ENCODE results near the gene TMPRSS12. TPM values are rescaled to one million over a fixed set of nuclear protein-coding genes. Genes with fewer than 3 reads are reported as not detected.
"Not testable (repeated sequence)": the region's sequence is repeated elsewhere in the genome, so short reads cannot be mapped to it uniquely, and the experiment has no call there.

The TMPRSS12 gene
- total and polyA plus RNA-seq, 2 donors (not counting 1 experiment from before 2014, with no cell fraction given) = not detected

GRCh38 chr12:50929831-50930230 is 87.1 kb downstream of the TMPRSS12 start:
- DNase-seq (ENCODE audit: low read depth in 2 of 2) = no peak
- H4K20me1 ChIP-seq (ENCODE audit: control insufficient read depth, extremely low read depth, insufficient read depth, low read length) = no peaks in the 10 kb centered on the region
- H2AFZ ChIP-seq (ENCODE audit: low read length) = no peak overlapping the region
- no peak overlapping the region for H3K4me3 ChIP-seq (replicated peaks in 1 of 4; ENCODE audit: control extremely low read depth in 1 of 4, insufficient read depth in 1 of 4, low read depth in 3 of 4, low read length in 4 of 4)
- H3K27me3 ChIP-seq (ENCODE audit: control insufficient read depth, insufficient read depth, low read length) = no peaks in the 10 kb centered on the region
- TF ChIP-seq EZH2 (IDR thresholded peaks at IDR 0.05; ENCODE audit: low read length, missing control alignments) = no peak
- TF ChIP-seq, protein P1, sequence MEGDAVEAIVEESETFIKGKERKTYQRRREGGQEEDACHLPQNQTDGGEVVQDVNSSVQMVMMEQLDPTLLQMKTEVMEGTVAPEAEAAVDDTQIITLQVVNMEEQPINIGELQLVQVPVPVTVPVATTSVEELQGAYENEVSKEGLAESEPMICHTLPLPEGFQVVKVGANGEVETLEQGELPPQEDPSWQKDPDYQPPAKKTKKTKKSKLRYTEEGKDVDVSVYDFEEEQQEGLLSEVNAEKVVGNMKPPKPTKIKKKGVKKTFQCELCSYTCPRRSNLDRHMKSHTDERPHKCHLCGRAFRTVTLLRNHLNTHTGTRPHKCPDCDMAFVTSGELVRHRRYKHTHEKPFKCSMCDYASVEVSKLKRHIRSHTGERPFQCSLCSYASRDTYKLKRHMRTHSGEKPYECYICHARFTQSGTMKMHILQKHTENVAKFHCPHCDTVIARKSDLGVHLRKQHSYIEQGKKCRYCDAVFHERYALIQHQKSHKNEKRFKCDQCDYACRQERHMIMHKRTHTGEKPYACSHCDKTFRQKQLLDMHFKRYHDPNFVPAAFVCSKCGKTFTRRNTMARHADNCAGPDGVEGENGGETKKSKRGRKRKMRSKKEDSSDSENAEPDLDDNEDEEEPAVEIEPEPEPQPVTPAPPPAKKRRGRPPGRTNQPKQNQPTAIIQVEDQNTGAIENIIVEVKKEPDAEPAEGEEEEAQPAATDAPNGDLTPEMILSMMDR (conservative IDR thresholded peaks at IDR 0.05 in 1 of 2, IDR thresholded peaks at IDR 0.05 in 1 of 2; ENCODE audit: low read depth in 1 of 2, low read length in 2 of 2) = no peak
- H3K9ac ChIP-seq (ENCODE audit: insufficient read depth, low read length) = no peak overlapping the region
- H3K4me1 ChIP-seq (ENCODE audit: control insufficient read depth, extremely low read depth, insufficient read depth, low read length) = peaks cover 3% of the 10 kb centered on the region
- H3K79me2 ChIP-seq (ENCODE audit: control insufficient read depth, insufficient read depth, low read length) = peaks cover 3% of the 10 kb centered on the region
- no peaks in the 10 kb centered on the region for H3K9me3 ChIP-seq (ENCODE audit: control insufficient read depth, insufficient read depth, low read depth, low read length)
- no peak overlapping the region for H3K4me2 ChIP-seq (ENCODE audit: extremely low read depth, insufficient read depth, low read length)
- H3K36me3 ChIP-seq (ENCODE audit: control insufficient read depth, insufficient read depth, low read length) = no peaks in the 10 kb centered on the region
- no peak overlapping the region for H3K27ac ChIP-seq (ENCODE audit: insufficient read depth, low read length)

DNA sequence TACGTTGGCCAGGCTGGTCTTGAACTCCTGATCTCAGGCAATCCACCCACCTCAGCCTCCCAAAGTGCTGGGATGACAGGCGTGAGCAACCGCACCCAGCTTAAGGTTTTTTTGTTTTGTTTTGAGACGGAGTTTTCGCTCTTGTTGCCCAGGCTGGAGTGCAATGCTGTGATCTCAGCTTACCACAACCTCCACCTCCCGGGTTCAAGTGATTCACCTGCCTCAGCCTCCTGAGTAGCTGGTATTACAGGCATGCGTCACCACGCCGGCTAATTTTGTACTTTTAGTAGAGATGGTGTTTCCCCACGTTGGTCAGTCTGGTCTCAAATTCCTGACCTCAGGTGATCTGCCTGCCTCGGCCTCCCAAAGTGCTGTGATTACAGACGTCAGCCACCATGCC is 87.8 kb downstream of the TMPRSS12 start:
- not testable (repeated sequence) for H3K4me3 ChIP-seq (replicated peaks in 1 of 4; ENCODE audit: control extremely low read depth in 1 of 4, insufficient read depth in 1 of 4, low read depth in 3 of 4, low read length in 4 of 4); DNase-seq (ENCODE audit: low read depth in 2 of 2); H3K27me3 ChIP-seq (ENCODE audit: control insufficient read depth, insufficient read depth, low read length); H3K4me2 ChIP-seq (ENCODE audit: extremely low read depth, insufficient read depth, low read length); H2AFZ ChIP-seq (ENCODE audit: low read length); H3K9me3 ChIP-seq (ENCODE audit: control insufficient read depth, insufficient read depth, low read depth, low read length); H3K4me1 ChIP-seq (ENCODE audit: control insufficient read depth, extremely low read depth, insufficient read depth, low read length); H3K9ac ChIP-seq (ENCODE audit: insufficient read depth, low read length); H3K79me2 ChIP-seq (ENCODE audit: control insufficient read depth, insufficient read depth, low read length); H3K36me3 ChIP-seq (ENCODE audit: control insufficient read depth, insufficient read depth, low read length); H3K27ac ChIP-seq (ENCODE audit: insufficient read depth, low read length); H4K20me1 ChIP-seq (ENCODE audit: control insufficient read depth, extremely low read depth, insufficient read depth, low read length)

- Histone ChIP-seq H4K20me1 (ENCODE audit: control insufficient read depth, extremely low read depth, insufficient read depth, low read length) (no peaks in the 10 kb centered on the region), H3K4me3 (replicated peaks in 1 of 4; ENCODE audit: control extremely low read depth in 1 of 4, insufficient read depth in 1 of 4, low read depth in 3 of 4, low read length in 4 of 4) (no peak overlapping the region), H3K9ac (ENCODE audit: insufficient read depth, low read length) (no peak overlapping the region), H3K4me1 (ENCODE audit: control insufficient read depth, extremely low read depth, insufficient read depth, low read length) (peaks cover 5% of the 10 kb centered on the region), H3K9me3 (ENCODE audit: control insufficient read depth, insufficient read depth, low read depth, low read length) (no peaks in the 10 kb centered on the region), H3K27me3 (ENCODE audit: control insufficient read depth, insufficient read depth, low read length) (no peaks in the 10 kb centered on the region), H3K4me2 (ENCODE audit: extremely low read depth, insufficient read depth, low read length) (no peak overlapping the region), H3K79me2 (ENCODE audit: control insufficient read depth, insufficient read depth, low read length) (no peaks in the 10 kb centered on the region), H2AFZ (ENCODE audit: low read length) (no peak overlapping the region), H3K27ac (ENCODE audit: insufficient read depth, low read length) (no peak overlapping the region), H3K36me3 (ENCODE audit: control insufficient read depth, insufficient read depth, low read length) (no peaks in the 10 kb centered on the region)
- no peak for DNase-seq (ENCODE audit: low read depth in 2 of 2)
- TF ChIP-seq, protein P1 (conservative IDR thresholded peaks at IDR 0.05 in 1 of 2, IDR thresholded peaks at IDR 0.05 in 1 of 2; ENCODE audit: low read depth in 1 of 2, low read length in 2 of 2) = no peak
- no peak for TF ChIP-seq EZH2 (IDR thresholded peaks at IDR 0.05; ENCODE audit: low read length, missing control alignments)
Measured at GRCh38 chr12:50932787-50933280, 90.1 kb downstream of the TMPRSS12 start.
